Measurements from ENCODE around the gene ARHGEF28.

ARHGEF28 gene

DNA sequence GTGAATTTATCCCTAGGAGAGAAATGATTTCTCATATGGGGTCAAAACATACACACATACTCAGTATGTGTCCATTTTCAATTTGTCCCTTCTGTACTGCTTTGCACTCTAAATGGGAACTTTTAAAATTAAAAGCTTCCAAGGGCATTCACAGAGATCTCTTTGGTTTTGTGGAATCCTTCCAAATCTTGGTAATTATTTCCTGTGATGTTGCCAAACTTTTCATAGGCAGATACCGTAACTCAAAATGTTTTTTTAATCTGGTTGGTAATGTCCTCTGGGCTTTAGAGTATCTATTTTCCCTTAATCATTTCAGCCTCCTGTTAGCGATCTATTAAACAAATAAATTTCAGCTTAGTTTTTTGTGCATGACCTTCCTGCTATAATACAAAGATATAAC lies 282.4 kb downstream of the ARHGEF28 start:
- H3K27ac ChIP-seq, result no peak overlapping the region

DNA sequence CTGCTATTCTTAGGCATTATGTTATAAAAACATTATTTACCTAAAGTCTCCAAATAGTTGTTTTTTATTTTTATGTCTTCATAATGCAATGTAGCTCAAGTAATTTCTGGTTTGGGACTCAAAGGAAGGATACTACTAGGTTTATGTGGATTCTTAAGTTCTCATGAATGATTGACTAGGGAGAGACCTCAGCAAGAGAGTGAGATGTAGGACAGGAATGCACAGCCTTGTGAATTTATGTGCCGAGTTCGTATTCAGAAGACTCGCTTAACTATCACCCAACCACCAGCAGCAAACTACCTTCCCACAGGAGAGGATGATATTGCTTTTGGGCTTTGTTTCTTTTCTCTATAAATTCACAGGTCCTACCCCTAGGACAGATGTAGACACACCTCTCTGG lies 282.9 kb downstream of the ARHGEF28 start:
- H3K27ac ChIP-seq, result no peak overlapping the region
- H3K4me3 ChIP-seq, result no peak overlapping the region

More for the DNA sequence above, 282.4 kb downstream of the ARHGEF28 start:
- H3K4me3 ChIP-seq, result no peak overlapping the region

- Histone ChIP-seq H3K27ac (no peak overlapping the region), H3K4me3 (no peak overlapping the region)
Measured at GRCh38 chr5:73909474-73909873, 283.5 kb downstream of the ARHGEF28 start.

DNA sequence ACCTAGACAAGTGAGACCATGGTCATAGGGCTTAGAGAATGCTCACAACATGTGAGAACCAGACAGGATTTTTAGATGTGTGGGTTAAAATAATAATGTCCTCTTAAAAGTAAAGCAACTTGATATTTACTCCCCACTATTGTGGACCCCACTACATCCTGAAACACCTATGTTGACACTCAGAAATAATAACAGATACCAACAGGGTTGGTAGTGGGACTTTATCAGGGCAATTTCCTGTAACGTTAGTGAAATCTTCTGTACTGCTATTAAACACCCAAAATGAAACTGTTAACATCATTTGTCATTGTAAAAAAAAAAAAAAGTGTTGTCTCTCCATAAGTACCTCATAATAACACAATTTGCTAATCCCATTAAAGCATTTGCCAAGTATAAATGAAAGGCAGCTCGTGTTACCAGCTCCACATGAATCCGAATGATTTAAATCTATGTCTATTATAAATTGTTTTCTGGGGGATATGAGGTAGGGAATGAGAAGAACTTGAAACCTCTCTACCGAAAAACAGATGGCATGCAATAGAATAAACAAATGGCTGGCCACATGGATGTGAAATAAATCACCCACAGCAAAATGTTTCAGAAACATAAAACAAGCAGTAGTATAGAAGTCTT lies 285.9 kb downstream of the ARHGEF28 start:
- Histone ChIP-seq H3K4me3 (no peak overlapping the region), H3K27ac (no peak overlapping the region)

DNA sequence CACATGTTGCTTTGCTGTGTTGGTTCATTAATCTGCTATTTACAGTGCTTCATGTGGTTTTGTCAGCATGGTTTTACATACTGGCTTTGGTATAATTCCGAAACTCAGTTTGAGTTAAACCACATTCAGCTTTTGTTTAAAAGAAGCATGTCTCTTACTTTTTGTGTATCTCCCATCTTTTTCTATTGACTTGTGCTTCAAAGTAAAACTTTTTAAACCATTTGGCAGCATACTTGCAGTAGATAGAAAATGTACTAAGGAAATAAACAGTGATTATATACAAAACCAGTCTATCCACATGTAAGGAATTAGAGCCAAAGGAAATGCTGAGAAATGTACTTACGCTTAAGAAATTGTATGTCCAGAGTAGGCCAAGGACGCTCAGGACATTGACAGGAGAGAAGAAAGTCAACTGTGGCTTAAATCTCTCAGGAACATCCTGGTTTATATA lies 286.9 kb downstream of the ARHGEF28 start:
- H3K4me3 ChIP-seq, result no peak overlapping the region
- H3K27ac ChIP-seq, result peak overlapping the region in 2 of 21 experiments; percentile 35 to 38

DNA sequence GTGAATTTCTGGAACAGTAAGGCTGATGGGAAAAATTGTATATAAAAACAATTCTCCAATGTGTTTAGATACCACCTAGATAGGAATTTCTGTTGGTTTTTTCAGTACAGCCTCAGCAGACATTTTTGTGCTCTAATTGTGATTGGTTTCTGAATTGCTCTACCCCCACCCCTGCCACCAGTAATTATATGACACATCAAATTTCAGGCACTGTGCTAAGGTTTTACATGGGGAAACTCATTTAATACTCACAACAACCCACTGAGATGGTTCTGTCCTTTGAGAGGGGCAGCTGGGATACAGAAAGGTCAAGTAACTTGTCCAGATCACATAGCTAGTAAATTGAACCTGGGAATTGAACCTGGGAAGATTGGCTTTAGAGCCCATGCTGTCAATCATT lies 288.0 kb downstream of the ARHGEF28 start:
- peak overlapping the region in 1 of 21 experiments; percentile 38 for H3K27ac ChIP-seq
- H3K4me3 ChIP-seq, result no peak overlapping the region

- H3K4me3 ChIP-seq, result no peak overlapping the region
- no peak overlapping the region for H3K27ac ChIP-seq
Measured at GRCh38 chr5:73915345-73915744, 289.3 kb downstream of the ARHGEF28 start.

DNA sequence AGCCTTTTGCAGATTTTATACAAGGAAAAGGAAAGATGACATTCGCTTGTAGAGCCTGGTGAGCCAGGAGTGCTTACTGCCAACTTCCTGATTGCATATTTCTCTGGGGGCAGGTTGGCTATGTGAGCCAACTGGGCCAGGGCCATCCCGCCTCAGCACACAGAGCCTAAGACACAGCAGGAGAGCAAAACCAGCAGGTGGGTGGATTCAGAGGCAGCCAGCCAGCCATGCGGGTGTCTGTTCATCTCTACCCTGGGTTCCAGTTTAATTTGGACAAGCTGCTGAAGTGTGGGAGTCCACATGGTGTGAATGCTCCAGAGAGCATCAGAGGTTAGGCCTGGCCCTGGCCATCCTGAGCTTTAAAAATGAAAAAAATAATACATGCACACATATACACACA lies 291.4 kb downstream of the ARHGEF28 start:
- Histone ChIP-seq H3K4me3 (no peak overlapping the region), H3K27ac (no peak overlapping the region)

GRCh38 chr5:73917891-73918290 lies 291.9 kb downstream of the ARHGEF28 start:
- no peak overlapping the region for H3K4me3 ChIP-seq
- no peak overlapping the region for H3K27ac ChIP-seq

- peak overlapping the region in 1 of 21 experiments; percentile 50 for H3K27ac ChIP-seq
- no peak overlapping the region for H3K4me3 ChIP-seq
Measured at GRCh38 chr5:73918791-73919221, 292.8 kb downstream of the ARHGEF28 start.

DNA sequence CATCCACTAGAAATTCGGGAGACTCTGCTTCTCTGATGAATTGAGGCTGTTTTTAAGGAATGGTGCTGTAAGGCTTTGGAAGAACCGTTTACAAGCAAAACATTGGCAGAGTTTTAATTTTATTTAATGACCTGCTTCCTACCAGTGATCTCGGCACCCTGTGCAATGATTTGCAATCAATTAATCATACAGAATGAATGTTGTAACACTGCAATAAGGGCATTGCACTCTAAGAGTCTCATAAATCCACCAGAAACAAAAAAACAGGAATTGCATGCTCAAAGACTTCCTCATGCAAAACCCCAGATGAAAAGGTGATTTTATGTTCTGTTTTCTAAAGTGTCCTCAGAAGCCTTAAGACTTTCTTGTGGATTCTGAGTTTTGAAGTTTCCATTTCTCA lies 295.7 kb downstream of the ARHGEF28 start:
- Histone ChIP-seq H3K27ac (no peak overlapping the region), H3K4me3 (no peak overlapping the region)

- Histone ChIP-seq H3K27ac (no peak overlapping the region), H3K4me3 (no peak overlapping the region)
Measured at GRCh38 chr5:73922224-73922623, 296.2 kb downstream of the ARHGEF28 start.

- H3K27ac ChIP-seq, result no peak overlapping the region
Measured at GRCh38 chr5:73922875-73923557, 297.0 kb downstream of the ARHGEF28 start.

DNA sequence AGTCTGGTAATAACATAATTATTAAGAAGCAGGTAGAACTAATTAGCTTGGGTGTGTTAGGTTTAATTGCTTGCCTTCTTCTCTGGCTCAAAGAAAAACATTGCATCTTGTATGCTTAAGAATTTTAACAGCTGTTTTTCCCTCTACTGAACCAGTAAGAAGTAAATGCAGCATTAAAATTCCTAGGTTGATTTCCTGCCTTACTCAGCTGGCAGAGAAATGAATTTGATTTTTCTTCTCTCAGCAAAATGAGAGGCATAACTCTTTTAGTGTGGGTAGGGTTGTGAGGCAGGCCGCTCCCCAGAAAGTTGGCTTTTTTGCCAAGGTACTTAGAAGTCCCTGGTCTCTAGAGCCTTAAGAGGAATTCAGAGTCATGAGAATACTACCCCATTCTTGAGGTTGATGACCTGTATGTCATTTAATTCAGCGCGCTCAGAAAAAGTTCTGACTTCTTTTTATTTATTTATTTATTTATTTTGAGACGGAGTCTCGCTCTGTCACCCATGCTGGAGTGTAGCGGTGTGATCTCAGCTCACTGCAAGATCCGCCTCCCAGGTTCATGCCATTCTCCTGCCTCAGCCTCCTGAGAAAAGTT lies 302.6 kb downstream of the ARHGEF28 start:
- Histone ChIP-seq H3K27ac (no peak overlapping the region), H3K4me3 (no peak overlapping the region)

More at GRCh38 chr5:73922875-73923557, 297.0 kb downstream of the ARHGEF28 start:
- H3K4me3 ChIP-seq, result no peak overlapping the region

GRCh38 chr5:73935719-73936118 lies 309.7 kb downstream of the ARHGEF28 start:
- Histone ChIP-seq H3K4me3 (no peak overlapping the region), H3K27ac (no peak overlapping the region)

GRCh38 chr5:73938280-73938937 lies 312.4 kb downstream of the ARHGEF28 start:
- Histone ChIP-seq H3K4me3 (no peak overlapping the region), H3K27ac (peak overlapping the region in 8 of 21 experiments; percentile 26 to 71 (median 46))

GRCh38 chr5:73938938-73939320 lies 312.9 kb downstream of the ARHGEF28 start:
- Histone ChIP-seq H3K4me3 (no peak overlapping the region), H3K27ac (peak overlapping the region in 9 of 21 experiments; percentile 10 to 71 (median 41))

DNA sequence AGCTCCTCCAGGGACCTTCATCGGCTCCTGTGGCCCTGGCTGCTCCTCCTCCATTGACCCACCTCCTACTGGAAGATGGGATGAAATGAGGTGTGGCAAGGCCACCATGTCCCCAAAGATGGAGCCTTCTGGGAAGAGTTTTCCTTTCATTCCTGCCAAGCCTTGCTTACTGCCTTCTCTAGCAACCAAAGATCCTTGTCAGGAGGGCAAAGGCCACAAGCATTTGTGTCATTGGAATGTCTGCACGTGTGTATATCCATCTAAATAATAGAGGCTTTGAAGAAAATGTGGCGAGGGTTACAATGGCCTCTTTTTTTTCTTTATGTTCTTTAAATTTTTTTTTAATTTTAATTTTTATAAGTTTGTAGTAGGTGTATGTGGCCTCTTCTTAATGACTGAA lies 313.6 kb downstream of the ARHGEF28 start:
- no peak overlapping the region for H3K4me3 ChIP-seq
- H3K27ac ChIP-seq, result peak overlapping the region in 6 of 21 experiments; percentile 10 to 71 (median 32)

- Histone ChIP-seq H3K27ac (peak overlapping the region in 1 of 21 experiments; percentile 71), H3K4me3 (no peak overlapping the region)
Measured at GRCh38 chr5:73940026-73940425, 314.0 kb downstream of the ARHGEF28 start.

GRCh38 chr5:73940801-73941200 lies 314.8 kb downstream of the ARHGEF28 start:
- Histone ChIP-seq H3K4me3 (no peak overlapping the region), H3K27ac (no peak overlapping the region)

All from skin epidermis (tissue), 12 donors.